GM23338 (cell line): ENCODE measurements around the gene EP400. TPM values are rescaled to one million over a fixed set of nuclear protein-coding genes. Genes with fewer than 3 reads are reported as not detected.
A peak's percentile ranks its signal among the peaks of the same experiment; 100 is the strongest.

ENCODE experiments used
- ATAC-seq: fragments of 200-7000 bp; cut with Tn5 transposase; 3 replicates; pipeline ENCODE4 v1.9.1; 2020
- DNase-seq: peaks from one replicate; pipeline ENCODE4 v3.0.0-alpha.2; 2015; ENCODE audit warnings: low spot score
- H2AFZ ChIP-seq: fragments of 200-600 bp; sonication (generic); 2 replicates; pipeline ENCODE4 v1.8.0; 2016; ENCODE audit warnings: antibody characterized with exemption, mild to moderate bottlenecking, moderate library complexity
- H3F3A ChIP-seq: fragments of 200-600 bp; sonication (generic); replicated peaks from 2 replicates; pipeline ENCODE4 v1.8.0; 2017; ENCODE audit warnings: antibody characterized with exemption, mixed run types, low read depth
- H3K27ac ChIP-seq: fragments of 200-600 bp; sonication (generic); 2 replicates; pipeline ENCODE4 v1.6.1; 2016; ENCODE audit warnings: low read depth
- H3K27me3 ChIP-seq: fragments of 200-600 bp; sonication (generic); 2 replicates; pipeline ENCODE4 v1.8.0; 2016; ENCODE audit warnings: mild to moderate bottlenecking, mixed run types, moderate library complexity; ENCODE audit not compliant: insufficient read depth
- H3K36me3 ChIP-seq: fragments of 200-600 bp; sonication (generic); 2 replicates; pipeline ENCODE4 v1.8.0; 2016; ENCODE audit warnings: mild to moderate bottlenecking; ENCODE audit not compliant: insufficient read depth
- H3K4me1 ChIP-seq: fragments of 200-600 bp; sonication (generic); 2 replicates; pipeline ENCODE4 v1.8.0; 2016; ENCODE audit warnings: mild to moderate bottlenecking, moderate library complexity; ENCODE audit not compliant: insufficient read depth
- H3K4me2 ChIP-seq: fragments of 200-600 bp; sonication (generic); 2 replicates; pipeline ENCODE4 v1.7.1; 2017; ENCODE audit warnings: mixed run types
- H3K4me3 ChIP-seq: fragments of 200-600 bp; sonication (generic); 2 replicates; pipeline ENCODE4 v1.6.1; 2016; ENCODE audit warnings: mixed run types
- H3K79me2 ChIP-seq: fragments of 200-600 bp; sonication (generic); replicated peaks from 2 replicates; pipeline ENCODE4 v1.8.0; 2017; ENCODE audit warnings: mild to moderate bottlenecking; ENCODE audit not compliant: insufficient read depth
- H3K9me2 ChIP-seq: fragments of 200-600 bp; sonication (generic); 2 replicates; pipeline ENCODE4 v1.8.0; 2017; ENCODE audit not compliant: insufficient read depth
- H4K20me1 ChIP-seq: fragments of 200-600 bp; sonication (generic); replicated peaks from 2 replicates; pipeline ENCODE4 v1.8.0; 2017; ENCODE audit warnings: mild to moderate bottlenecking; ENCODE audit not compliant: insufficient read depth
- H3K27ac Mint-ChIP-seq: 2 replicates; pipeline ENCODE4 v1.8.0; 2020; ENCODE audit warnings: inconsistent platforms, mild to moderate bottlenecking, moderate library complexity, mixed read lengths
- H3K27me3 Mint-ChIP-seq: 3 replicates; pipeline ENCODE4 v1.8.0; 2022; ENCODE audit warnings: low read depth, mild to moderate bottlenecking, moderate library complexity, mixed read lengths, inconsistent platforms; ENCODE audit not compliant: insufficient read depth, poor library complexity
- H3K36me3 Mint-ChIP-seq: 3 replicates; pipeline ENCODE4 v1.8.0; 2021; ENCODE audit warnings: low read depth, mild to moderate bottlenecking, inconsistent platforms, moderate library complexity, mixed read lengths
- H3K4me1 Mint-ChIP-seq: 3 replicates; pipeline ENCODE4 v1.8.0; 2020; ENCODE audit warnings: mild to moderate bottlenecking, inconsistent platforms, mixed read lengths
- H3K4me3 Mint-ChIP-seq: 3 replicates; pipeline ENCODE4 v1.8.0; 2021; ENCODE audit warnings: moderate library complexity, mild to moderate bottlenecking, inconsistent platforms, mixed read lengths
- H3K9me3 Mint-ChIP-seq: 3 replicates; pipeline ENCODE4 v1.8.0; 2020; ENCODE audit warnings: moderate library complexity, mild to moderate bottlenecking, inconsistent platforms, mixed read lengths
- CREB1 ChIP-seq: fragments of 250-450 bp; sonication (Bioruptor Pico); IDR thresholded peaks from 2 replicates; pipeline ENCODE4 v1.5.0; 2020; ENCODE audit warnings: low read depth, mild to moderate bottlenecking, moderate library complexity
- EZH2 ChIP-seq: fragments of 200-600 bp; sonication (generic); IDR thresholded peaks from one replicate; pipeline ENCODE4 v1.8.0; 2017; ENCODE audit warnings: antibody characterized with exemption, mild to moderate bottlenecking, low read depth; ENCODE audit not compliant: unreplicated experiment
- EZH2phosphoT487 ChIP-seq: fragments of 200-600 bp; sonication (generic); IDR thresholded peaks from one replicate; pipeline ENCODE4 v1.8.1; 2018; ENCODE audit warnings: antibody characterized with exemption; ENCODE audit not compliant: unreplicated experiment
- JUNB ChIP-seq: IDR thresholded peaks from one replicate; pipeline ENCODE4 v1.6.1; 2016; ENCODE audit warnings: antibody characterized with exemption; ENCODE audit not compliant: unreplicated experiment
- REST ChIP-seq: IDR thresholded peaks from one replicate; pipeline ENCODE4 v1.6.1; 2018; ENCODE audit warnings: antibody characterized with exemption; ENCODE audit not compliant: unreplicated experiment
- STAT1 ChIP-seq: IDR thresholded peaks from one replicate; pipeline ENCODE4 v1.6.1; 2016; ENCODE audit warnings: antibody characterized with exemption; ENCODE audit not compliant: unreplicated experiment
- ZNF114 ChIP-seq: fragments of 250-450 bp; sonication (Bioruptor Pico); IDR thresholded peaks from 2 replicates; pipeline ENCODE4 v1.5.0; 2020; ENCODE audit warnings: mild to moderate bottlenecking, moderate library complexity
- polyA plus RNA-seq: library from polyadenylated mRNA; unstranded; fragments of >200 nt; fragmentation: Nextera tagmentation; extraction: Ambion mirVana; gene quantifications from 2 replicates; pipeline ENCODE4 v1.2.1, GENCODE V29; 2016
- total RNA-seq: library from RNA; depleted of rRNA; stranded (reverse); fragments of >200 nt; shearing (Covaris generic); gene quantifications from 2 replicates; pipeline ENCODE4 v1.2.3, GENCODE V29; 2014
- TF ChIP-seq, protein P1 (sequence below), 2 experiments: fragments of 200-600 bp in 1 of 2; sonication (generic) in 1 of 2; conservative IDR thresholded peaks; 2 replicates each; pipeline versions ENCODE4 v1.5.1 to v1.6.1; 2016 to 2017; ENCODE audit warnings: antibody characterized with exemption in 2 of 2, low read depth in 2 of 2, mild to moderate bottlenecking in 2 of 2, moderate library complexity in 1 of 2
- TF ChIP-seq, protein P2 (sequence below): IDR thresholded peaks from 2 replicates; pipeline ENCODE4 v1.6.1; 2016; ENCODE audit warnings: antibody characterized with exemption

The EP400 gene
- total and polyA plus RNA-seq, 2 experiments from 2014 or later = 26.3 to 57.2 TPM

DNA sequence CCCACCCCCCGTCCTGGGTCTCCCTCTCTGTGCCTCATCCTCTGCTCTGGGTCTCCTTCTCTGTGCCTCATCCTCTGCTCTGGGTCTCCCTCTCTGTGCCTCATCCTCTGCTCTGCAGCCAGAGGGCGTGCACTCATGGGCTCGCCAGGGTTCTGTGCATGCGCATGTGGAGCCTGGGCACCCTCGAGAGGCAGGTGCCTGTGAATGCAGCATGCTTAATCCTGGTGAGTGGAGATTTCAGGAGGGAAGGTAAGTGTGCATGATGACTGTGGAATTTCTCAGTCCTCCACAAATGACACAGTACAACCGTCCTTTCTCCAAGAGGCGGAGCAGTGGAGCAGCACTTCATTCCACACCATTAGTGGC is 65.2 kb downstream of the EP400 start:
- Mint-ChIP-seq H3K4me3 (no peak overlapping the region), H3K36me3 (peaks cover 87% of the 10 kb centered on the region)
- no peak overlapping the region for H3K4me3 ChIP-seq

GRCh38 chr12:132015686-132016430 is 66.1 kb downstream of the EP400 start:
- H3K36me3 ChIP-seq = peaks cover 27% of the 10 kb centered on the region
- peaks cover 89% of the 10 kb centered on the region for H3K36me3 Mint-ChIP-seq
- TF ChIP-seq CREB1 (no peak), JUNB (no peak), ZNF114 (no peak), STAT1 (no peak), EZH2 (no peak), EZH2phosphoT487 (no peak), REST (no peak)
- TF ChIP-seq, protein P1, sequence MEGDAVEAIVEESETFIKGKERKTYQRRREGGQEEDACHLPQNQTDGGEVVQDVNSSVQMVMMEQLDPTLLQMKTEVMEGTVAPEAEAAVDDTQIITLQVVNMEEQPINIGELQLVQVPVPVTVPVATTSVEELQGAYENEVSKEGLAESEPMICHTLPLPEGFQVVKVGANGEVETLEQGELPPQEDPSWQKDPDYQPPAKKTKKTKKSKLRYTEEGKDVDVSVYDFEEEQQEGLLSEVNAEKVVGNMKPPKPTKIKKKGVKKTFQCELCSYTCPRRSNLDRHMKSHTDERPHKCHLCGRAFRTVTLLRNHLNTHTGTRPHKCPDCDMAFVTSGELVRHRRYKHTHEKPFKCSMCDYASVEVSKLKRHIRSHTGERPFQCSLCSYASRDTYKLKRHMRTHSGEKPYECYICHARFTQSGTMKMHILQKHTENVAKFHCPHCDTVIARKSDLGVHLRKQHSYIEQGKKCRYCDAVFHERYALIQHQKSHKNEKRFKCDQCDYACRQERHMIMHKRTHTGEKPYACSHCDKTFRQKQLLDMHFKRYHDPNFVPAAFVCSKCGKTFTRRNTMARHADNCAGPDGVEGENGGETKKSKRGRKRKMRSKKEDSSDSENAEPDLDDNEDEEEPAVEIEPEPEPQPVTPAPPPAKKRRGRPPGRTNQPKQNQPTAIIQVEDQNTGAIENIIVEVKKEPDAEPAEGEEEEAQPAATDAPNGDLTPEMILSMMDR (conservative IDR thresholded peaks at IDR 0.05; ENCODE audit: low read depth in 2 of 2) = no peak
- TF ChIP-seq, protein P2, sequence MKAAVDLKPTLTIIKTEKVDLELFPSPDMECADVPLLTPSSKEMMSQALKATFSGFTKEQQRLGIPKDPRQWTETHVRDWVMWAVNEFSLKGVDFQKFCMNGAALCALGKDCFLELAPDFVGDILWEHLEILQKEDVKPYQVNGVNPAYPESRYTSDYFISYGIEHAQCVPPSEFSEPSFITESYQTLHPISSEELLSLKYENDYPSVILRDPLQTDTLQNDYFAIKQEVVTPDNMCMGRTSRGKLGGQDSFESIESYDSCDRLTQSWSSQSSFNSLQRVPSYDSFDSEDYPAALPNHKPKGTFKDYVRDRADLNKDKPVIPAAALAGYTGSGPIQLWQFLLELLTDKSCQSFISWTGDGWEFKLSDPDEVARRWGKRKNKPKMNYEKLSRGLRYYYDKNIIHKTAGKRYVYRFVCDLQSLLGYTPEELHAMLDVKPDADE = no peak

More for the DNA sequence above, 65.2 kb downstream of the EP400 start:
- TF ChIP-seq, protein P1 (conservative IDR thresholded peaks at IDR 0.05; ENCODE audit: low read depth in 2 of 2) = peak in 1 of 2 experiments; percentile 46; a peak in 2 of 4 replicates
- no peak for TF ChIP-seq ZNF114
- Histone ChIP-seq H3K4me1 (no peaks in the 10 kb centered on the region), H3K27ac (no peak overlapping the region), H3K27me3 (no peaks in the 10 kb centered on the region), H3F3A (no peaks in the 10 kb centered on the region; the same call in 1 of the 2 replicates), H3K9me2 (no peaks in the 10 kb centered on the region), H3K36me3 (peaks cover 22% of the 10 kb centered on the region), H2AFZ (no peak overlapping the region), H3K4me2 (no peak overlapping the region), H4K20me1 (peaks cover 7% of the 10 kb centered on the region; the same call in 1 of the 2 replicates), H3K79me2 (no peaks in the 10 kb centered on the region)
- DNase-seq (peak; percentile 16), ATAC-seq (peak; percentile 49)
- H3K9me3 Mint-ChIP-seq = no peaks in the 10 kb centered on the region
- peaks cover 2% of the 10 kb centered on the region; the same call in 2 of the 3 replicates for H3K4me1 Mint-ChIP-seq
- peak overlapping the region; percentile 70; the same call in 1 of the 2 replicates for H3K27ac Mint-ChIP-seq
- peaks cover 10% of the 10 kb centered on the region for H3K27me3 Mint-ChIP-seq

More at GRCh38 chr12:132015686-132016430, 66.1 kb downstream of the EP400 start:
- peaks cover 2% of the 10 kb centered on the region; the same call in 2 of the 3 replicates for H3K4me1 Mint-ChIP-seq
- Histone ChIP-seq H3K79me2 (no peaks in the 10 kb centered on the region), H3K4me2 (no peak overlapping the region), H3K9me2 (no peaks in the 10 kb centered on the region), H4K20me1 (peaks cover 7% of the 10 kb centered on the region; the same call in 1 of the 2 replicates), H2AFZ (no peak overlapping the region), H3K4me1 (no peaks in the 10 kb centered on the region), H3K27ac (no peak overlapping the region), H3F3A (no peaks in the 10 kb centered on the region; the same call in 1 of the 2 replicates), H3K4me3 (no peak overlapping the region), H3K27me3 (no peaks in the 10 kb centered on the region)
- no peaks in the 10 kb centered on the region for H3K9me3 Mint-ChIP-seq
- peaks cover 10% of the 10 kb centered on the region for H3K27me3 Mint-ChIP-seq
- no peak for ATAC-seq
- peak overlapping the region; percentile 54; the same call in 1 of the 2 replicates for H3K27ac Mint-ChIP-seq
- no peak for DNase-seq
- no peak overlapping the region for H3K4me3 Mint-ChIP-seq
